Body of pancreas (tissue), 4 donors: ENCODE results near the gene DOCK3.

Experiments used
- POLR2A ChIP-seq, 3 donors: fragments of 450-650 bp; IDR thresholded peaks; one replicate each; pipeline ENCODE4 v1.6.1; 2016; ENCODE audit warnings: antibody characterized with exemption in 3 of 3, mild to moderate bottlenecking in 2 of 3
- TF ChIP-seq, protein P1 (sequence below), 7 experiments: fragments of 450-650 bp in 4 of 7; fragments of 200-600 bp in 3 of 7; sonication (generic) in 3 of 7; IDR thresholded peaks; one replicate each; pipeline ENCODE4 v1.5.1; 2016 to 2019; ENCODE audit warnings: antibody characterized with exemption in 7 of 7

DNA sequence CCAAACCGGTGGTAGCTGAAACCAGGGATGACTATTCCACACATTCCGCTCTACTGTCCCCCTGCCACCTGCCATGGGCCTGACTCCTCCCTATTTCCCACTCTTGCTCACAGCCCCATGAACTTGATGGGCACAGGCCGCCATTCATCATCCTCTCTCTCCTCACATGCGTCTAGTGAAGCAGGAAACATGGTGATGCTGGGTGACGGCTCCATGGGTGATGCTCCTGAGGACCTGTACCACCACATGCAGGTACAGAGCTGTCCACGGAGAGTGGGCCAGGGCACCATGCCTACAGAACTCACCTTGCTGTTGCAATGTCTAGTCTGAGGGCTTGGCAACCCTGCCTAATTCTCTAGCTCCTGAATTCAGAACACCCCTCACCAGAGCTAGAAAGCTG lies 687.0 kb downstream of the DOCK3 start:
- TF ChIP-seq, protein P1, sequence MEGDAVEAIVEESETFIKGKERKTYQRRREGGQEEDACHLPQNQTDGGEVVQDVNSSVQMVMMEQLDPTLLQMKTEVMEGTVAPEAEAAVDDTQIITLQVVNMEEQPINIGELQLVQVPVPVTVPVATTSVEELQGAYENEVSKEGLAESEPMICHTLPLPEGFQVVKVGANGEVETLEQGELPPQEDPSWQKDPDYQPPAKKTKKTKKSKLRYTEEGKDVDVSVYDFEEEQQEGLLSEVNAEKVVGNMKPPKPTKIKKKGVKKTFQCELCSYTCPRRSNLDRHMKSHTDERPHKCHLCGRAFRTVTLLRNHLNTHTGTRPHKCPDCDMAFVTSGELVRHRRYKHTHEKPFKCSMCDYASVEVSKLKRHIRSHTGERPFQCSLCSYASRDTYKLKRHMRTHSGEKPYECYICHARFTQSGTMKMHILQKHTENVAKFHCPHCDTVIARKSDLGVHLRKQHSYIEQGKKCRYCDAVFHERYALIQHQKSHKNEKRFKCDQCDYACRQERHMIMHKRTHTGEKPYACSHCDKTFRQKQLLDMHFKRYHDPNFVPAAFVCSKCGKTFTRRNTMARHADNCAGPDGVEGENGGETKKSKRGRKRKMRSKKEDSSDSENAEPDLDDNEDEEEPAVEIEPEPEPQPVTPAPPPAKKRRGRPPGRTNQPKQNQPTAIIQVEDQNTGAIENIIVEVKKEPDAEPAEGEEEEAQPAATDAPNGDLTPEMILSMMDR (IDR thresholded peaks at IDR 0.05): no peak
- no peak for TF ChIP-seq POLR2A (IDR thresholded peaks at IDR 0.05)
